HUES48 (cell line): ENCODE measurements around the gene ACVR1B.

Experiments
- H3K27ac ChIP-seq: one replicate; pipeline ENCODE4 v1.7.0; 2013; ENCODE audit warnings: low read depth, low read length, inconsistent platforms
- H3K27me3 ChIP-seq: 2 replicates; pipeline ENCODE4 v1.6.1; 2013; ENCODE audit warnings: mild to moderate bottlenecking, low read length; ENCODE audit not compliant: control insufficient read depth, insufficient read depth
- H3K36me3 ChIP-seq: 2 replicates; pipeline ENCODE4 v1.6.1; 2013; ENCODE audit warnings: low read length; ENCODE audit not compliant: control insufficient read depth, insufficient read depth
- H3K4me1 ChIP-seq: 2 replicates; pipeline ENCODE4 v1.6.1; 2013; ENCODE audit warnings: mild to moderate bottlenecking, low read length; ENCODE audit not compliant: control insufficient read depth, insufficient read depth
- H3K4me3 ChIP-seq: 2 replicates; pipeline ENCODE4 v1.5.1; 2013; ENCODE audit warnings: mild to moderate bottlenecking, low read depth, low read length
- H3K9ac ChIP-seq: 2 replicates; pipeline ENCODE4 v1.6.1; 2013; ENCODE audit warnings: mild to moderate bottlenecking, low read depth, low read length, moderate library complexity
- H3K9me3 ChIP-seq: 2 replicates; pipeline ENCODE4 v1.6.1; 2013; ENCODE audit warnings: low read length; ENCODE audit not compliant: control insufficient read depth, insufficient read depth

Gene ACVR1B

GRCh38 chr12:51920046-51920445, 31.5 kb upstream of the ACVR1B start:
- Histone ChIP-seq H3K27me3 (peaks cover 11% of the 10 kb centered on the region), H3K9me3 (no peaks in the 10 kb centered on the region), H3K36me3 (no peaks in the 10 kb centered on the region), H3K9ac (no peak overlapping the region), H3K27ac (no peak overlapping the region), H3K4me1 (peaks cover 12% of the 10 kb centered on the region), H3K4me3 (no peak overlapping the region)

- no peak overlapping the region for H3K4me3 ChIP-seq
- H3K36me3 ChIP-seq = no peaks in the 10 kb centered on the region
- H3K9ac ChIP-seq = no peak overlapping the region
- H3K9me3 ChIP-seq = no peaks in the 10 kb centered on the region
- H3K27me3 ChIP-seq = peaks cover 11% of the 10 kb centered on the region
- peaks cover 12% of the 10 kb centered on the region for H3K4me1 ChIP-seq
- no peak overlapping the region for H3K27ac ChIP-seq
These were observed 30.3 kb upstream of the ACVR1B start for GRCh38 chr12:51921017-51921725.

GRCh38 chr12:51922146-51922545, 29.4 kb upstream of the ACVR1B start:
- H3K27ac ChIP-seq = no peak overlapping the region
- peaks cover 12% of the 10 kb centered on the region for H3K4me1 ChIP-seq

GRCh38 chr12:51922762-51923505, 28.6 kb upstream of the ACVR1B start:
- peaks cover 12% of the 10 kb centered on the region for H3K4me1 ChIP-seq
- no peak overlapping the region for H3K4me3 ChIP-seq
- no peak overlapping the region for H3K9ac ChIP-seq
- H3K36me3 ChIP-seq = no peaks in the 10 kb centered on the region
- no peaks in the 10 kb centered on the region for H3K9me3 ChIP-seq
- peaks cover 11% of the 10 kb centered on the region for H3K27me3 ChIP-seq
- H3K27ac ChIP-seq = no peak overlapping the region

More at GRCh38 chr12:51922146-51922545, 29.4 kb upstream of the ACVR1B start:
- Histone ChIP-seq H3K9ac (no peak overlapping the region), H3K27me3 (peaks cover 11% of the 10 kb centered on the region), H3K4me3 (no peak overlapping the region), H3K36me3 (no peaks in the 10 kb centered on the region), H3K9me3 (no peaks in the 10 kb centered on the region)

- no peak overlapping the region for H3K27ac ChIP-seq
- H3K27me3 ChIP-seq = peaks cover 11% of the 10 kb centered on the region
- no peaks in the 10 kb centered on the region for H3K36me3 ChIP-seq
- peaks cover 12% of the 10 kb centered on the region for H3K4me1 ChIP-seq
- no peaks in the 10 kb centered on the region for H3K9me3 ChIP-seq
- peak overlapping the region; percentile 39; the same call in 1 of the 2 replicates for H3K4me3 ChIP-seq
- no peak overlapping the region for H3K9ac ChIP-seq
These were observed 27.8 kb upstream of the ACVR1B start for GRCh38 chr12:51923506-51924365.

GRCh38 chr12:51924551-51925319, 26.8 kb upstream of the ACVR1B start:
- H3K4me1 ChIP-seq = peaks cover 12% of the 10 kb centered on the region
- H3K9me3 ChIP-seq = no peaks in the 10 kb centered on the region
- no peak overlapping the region for H3K4me3 ChIP-seq
- no peaks in the 10 kb centered on the region for H3K36me3 ChIP-seq
- no peak overlapping the region for H3K9ac ChIP-seq
- peaks cover 11% of the 10 kb centered on the region for H3K27me3 ChIP-seq
- no peak overlapping the region for H3K27ac ChIP-seq

- Histone ChIP-seq H3K4me3 (no peak overlapping the region), H3K27ac (no peak overlapping the region)
These were observed 26.0 kb upstream of the ACVR1B start for GRCh38 chr12:51925346-51926063.

GRCh38 chr12:51926064-51926632, 25.4 kb upstream of the ACVR1B start:
- H3K9me3 ChIP-seq = no peaks in the 10 kb centered on the region
- H3K36me3 ChIP-seq = no peaks in the 10 kb centered on the region
- H3K9ac ChIP-seq = no peak overlapping the region
- H3K27me3 ChIP-seq = peaks cover 11% of the 10 kb centered on the region
- no peak overlapping the region for H3K4me3 ChIP-seq
- no peak overlapping the region for H3K27ac ChIP-seq
- H3K4me1 ChIP-seq = peaks cover 9% of the 10 kb centered on the region

More at GRCh38 chr12:51925346-51926063, 26.0 kb upstream of the ACVR1B start:
- no peaks in the 10 kb centered on the region for H3K9me3 ChIP-seq
- peaks cover 11% of the 10 kb centered on the region for H3K27me3 ChIP-seq
- no peaks in the 10 kb centered on the region for H3K36me3 ChIP-seq
- no peak overlapping the region for H3K9ac ChIP-seq
- H3K4me1 ChIP-seq = peaks cover 12% of the 10 kb centered on the region

GRCh38 chr12:51926718-51927117, 24.8 kb upstream of the ACVR1B start:
- peaks cover 6% of the 10 kb centered on the region; the same call in 1 of the 2 replicates for H3K4me1 ChIP-seq
- no peaks in the 10 kb centered on the region for H3K9me3 ChIP-seq
- peaks cover 11% of the 10 kb centered on the region for H3K27me3 ChIP-seq
- H3K4me3 ChIP-seq = no peak overlapping the region
- H3K9ac ChIP-seq = no peak overlapping the region
- H3K27ac ChIP-seq = no peak overlapping the region
- no peaks in the 10 kb centered on the region for H3K36me3 ChIP-seq
